H1 (cell line): ENCODE measurements around the gene DHCR7. TPM values are rescaled to one million over a fixed set of nuclear protein-coding genes. Genes with fewer than 3 reads are reported as not detected.

Source experiments
- CTCF ChIA-PET: fragments of 300-600 bp; sonication (Branson Sonifier 250); formaldehyde crosslinking; loops from one replicate; lab custom pipeline; 2021; ENCODE audit not compliant: partially characterized antibody; lab: Charles Lee
- POLR2A ChIA-PET: fragments of 300-600 bp; sonication (Branson Sonifier 250); formaldehyde crosslinking; loops from one replicate; lab custom pipeline; 2021; ENCODE audit warnings: inconsistent platforms; ENCODE audit not compliant: partially characterized antibody; lab: Charles Lee
- DNase-seq, 2 experiments: peaks; one replicate each; pipeline versions ENCODE4 v3.0.0 to v3.0.0-alpha.2; 2010 to 2022; ENCODE audit warnings: low spot score in 2 of 2, low read depth in 1 of 2, mixed read lengths in 1 of 2
- FAIRE-seq: peaks from 2 replicates; lab custom pipeline; 2011; peaks lifted over from hg19 to GRCh38; lab: Jason Lieb, UNC
- H2AFZ ChIP-seq: 2 replicates; pipeline ENCODE4 v1.8.1; 2012; ENCODE audit warnings: low read length, inconsistent platforms
- H2AK5ac ChIP-seq: 2 replicates; pipeline ENCODE4 v1.6.1; 2013; ENCODE audit warnings: low read depth, low read length
- H2BK120ac ChIP-seq: replicated peaks from 2 replicates; pipeline ENCODE3; 2013; ENCODE audit warnings: low read depth, low read length, inconsistent platforms
- H2BK12ac ChIP-seq: 2 replicates; pipeline ENCODE4 v1.6.1; 2013; ENCODE audit warnings: low read depth, low read length
- H2BK15ac ChIP-seq: 2 replicates; pipeline ENCODE4 v1.6.1; 2013; ENCODE audit warnings: low read length
- H2BK20ac ChIP-seq: 2 replicates; pipeline ENCODE4 v1.6.1; 2013; ENCODE audit warnings: low read length
- H2BK5ac ChIP-seq: 2 replicates; pipeline ENCODE4 v1.6.1; 2013; ENCODE audit warnings: low read depth, low read length
- H3K14ac ChIP-seq: 2 replicates; pipeline ENCODE4 v1.6.1; 2013; ENCODE audit warnings: inconsistent platforms; ENCODE audit not compliant: insufficient read length
- H3K18ac ChIP-seq: 2 replicates; pipeline ENCODE4 v1.6.1; 2013; ENCODE audit warnings: low read length; ENCODE audit errors: extremely low read depth
- H3K23ac ChIP-seq: 2 replicates; pipeline ENCODE4 v1.6.1; 2013; ENCODE audit warnings: inconsistent platforms; ENCODE audit not compliant: insufficient read length
- H3K23me2 ChIP-seq: 2 replicates; pipeline ENCODE4 v1.6.1; 2013; ENCODE audit warnings: low read depth, low read length
- H3K27ac ChIP-seq: 2 replicates; pipeline ENCODE4 v1.6.1; 2011; ENCODE audit warnings: low read depth, low read length, inconsistent platforms
- H3K27me3 ChIP-seq, 4 experiments: replicated peaks in 1 of 4; 1 replicate in 1 of 4; 2 replicates in 3 of 4; pipeline versions ENCODE4 v1.6.1 to v1.8.1; 2011 to 2013; ENCODE audit warnings: low read length in 3 of 4, mild to moderate bottlenecking in 3 of 4, inconsistent platforms in 2 of 4, mixed read lengths in 2 of 4, moderate library complexity in 1 of 4; ENCODE audit not compliant: control insufficient read depth in 3 of 4, insufficient read depth in 3 of 4; ENCODE audit errors: extremely low read depth in 1 of 4
- H3K36me3 ChIP-seq, 4 experiments: 2 replicates each; pipeline versions ENCODE4 v1.6.1 to v1.8.1; 2011 to 2013; ENCODE audit warnings: mild to moderate bottlenecking in 4 of 4, low read length in 3 of 4, moderate library complexity in 2 of 4, control low read depth in 1 of 4, inconsistent platforms in 1 of 4; ENCODE audit not compliant: insufficient read depth in 4 of 4, control insufficient read depth in 2 of 4
- H3K4ac ChIP-seq: replicated peaks from 2 replicates; pipeline ENCODE3; 2013; ENCODE audit warnings: low read length, low read depth, mixed read lengths, inconsistent platforms; ENCODE audit not compliant: insufficient read length
- H3K4me1 ChIP-seq, 4 experiments: replicated peaks in 1 of 4; 1 replicate in 1 of 4; 2 replicates in 3 of 4; pipeline versions ENCODE4 v1.6.1 to v1.8.1; 2011 to 2013; ENCODE audit warnings: low read length in 3 of 4, inconsistent platforms in 2 of 4, mixed read lengths in 1 of 4; ENCODE audit not compliant: insufficient read depth in 4 of 4, control insufficient read depth in 3 of 4
- H3K4me2 ChIP-seq, 2 experiments: 2 replicates each; pipeline versions ENCODE4 v1.6.1 to v1.8.1; 2011 to 2013; ENCODE audit warnings: low read depth in 2 of 2, low read length in 2 of 2, control low read depth in 1 of 2, inconsistent platforms in 1 of 2, mild to moderate bottlenecking in 1 of 2; ENCODE audit not compliant: insufficient read depth in 1 of 2
- H3K4me3 ChIP-seq, 4 experiments: fragments of 200-600, 300-600 bp in 1 of 4; sonication (generic), shearing (Covaris generic), sonication (Bioruptor Twin) in 1 of 4; 2 replicates each; pipeline versions ENCODE4 v1.5.1 to v1.8.1; 2011 to 2016; ENCODE audit warnings: low read length in 4 of 4, low read depth in 3 of 4, control low read depth in 2 of 4, inconsistent platforms in 2 of 4, mild to moderate bottlenecking in 2 of 4, mixed read lengths in 1 of 4, moderate library complexity in 1 of 4; ENCODE audit not compliant: insufficient read depth in 2 of 4; ENCODE audit errors: extremely low read depth in 1 of 4
- H3K56ac ChIP-seq: replicated peaks from 2 replicates; pipeline ENCODE3; 2013; ENCODE audit warnings: low read depth, mild to moderate bottlenecking, mixed read lengths, low read length, inconsistent platforms; ENCODE audit not compliant: insufficient read length
- H3K79me1 ChIP-seq: 2 replicates; pipeline ENCODE4 v1.6.1; 2013; ENCODE audit warnings: low read depth, low read length, control low read depth
- H3K79me2 ChIP-seq, 2 experiments: 2 replicates each; pipeline versions ENCODE4 v1.6.1 to v1.8.1; 2012 to 2013; ENCODE audit warnings: low read length in 2 of 2, mild to moderate bottlenecking in 2 of 2, inconsistent platforms in 1 of 2; ENCODE audit not compliant: insufficient read depth in 2 of 2, control insufficient read depth in 1 of 2
- H3K9ac ChIP-seq, 4 experiments: replicated peaks in 1 of 4; 1 replicate in 1 of 4; 2 replicates in 3 of 4; pipeline versions ENCODE4 v1.6.1 to v1.8.1; 2011 to 2013; ENCODE audit warnings: low read depth in 3 of 4, low read length in 3 of 4, control low read depth in 2 of 4, mild to moderate bottlenecking in 2 of 4, moderate library complexity in 2 of 4, inconsistent platforms in 1 of 4; ENCODE audit errors: extremely low read depth in 1 of 4
- H3K9me3 ChIP-seq, 2 experiments: 2 replicates each; pipeline versions ENCODE4 v1.6.1 to v1.8.1; 2012 to 2013; ENCODE audit warnings: mild to moderate bottlenecking in 2 of 2, moderate library complexity in 2 of 2, control low read depth in 1 of 2, inconsistent platforms in 1 of 2, low read depth in 1 of 2, low read length in 1 of 2, mixed read lengths in 1 of 2; ENCODE audit not compliant: insufficient read depth in 2 of 2
- H4K20me1 ChIP-seq, 2 experiments: replicated peaks in 1 of 2; 2 replicates each; pipeline versions ENCODE3 to v1.8.1; 2011 to 2013; ENCODE audit warnings: inconsistent platforms in 2 of 2, low read length in 2 of 2, mild to moderate bottlenecking in 1 of 2; ENCODE audit not compliant: insufficient read depth in 2 of 2, control insufficient read depth in 1 of 2
- H4K5ac ChIP-seq: 2 replicates; pipeline ENCODE4 v1.6.1; 2013; ENCODE audit warnings: low read length, low read depth, mixed read lengths, inconsistent platforms; ENCODE audit not compliant: insufficient read length
- H4K8ac ChIP-seq: 2 replicates; pipeline ENCODE4 v1.8.0; 2013; ENCODE audit warnings: mild to moderate bottlenecking, moderate library complexity, low read length, inconsistent platforms; ENCODE audit not compliant: insufficient read depth; ENCODE audit errors: extremely low read depth
- H4K91ac ChIP-seq: replicated peaks from 2 replicates; pipeline ENCODE3; 2013; ENCODE audit warnings: low read length, mixed read lengths, inconsistent platforms; ENCODE audit not compliant: insufficient read length
- ATF3 ChIP-seq: IDR thresholded peaks from 2 replicates; pipeline ENCODE4 v1.6.1; 2011; ENCODE audit warnings: low read depth, mild to moderate bottlenecking, low read length; ENCODE audit not compliant: insufficient read depth
- BACH1 ChIP-seq: IDR thresholded peaks from 2 replicates; pipeline ENCODE4 v1.6.1; 2012; ENCODE audit warnings: low read length, improper control_type of control experiment
- EZH2 ChIP-seq: fragments of 200-600 bp; sonication (generic); IDR thresholded peaks from 2 replicates; pipeline ENCODE4 v1.7.1; 2012; ENCODE audit warnings: low read depth, mild to moderate bottlenecking, moderate library complexity, low read length, inconsistent platforms; ENCODE audit not compliant: severe bottlenecking
- GABPA ChIP-seq: IDR thresholded peaks from 2 replicates; pipeline ENCODE4 v1.6.1; 2011; ENCODE audit warnings: mild to moderate bottlenecking, low read length, moderate library complexity, borderline replicate concordance; ENCODE audit not compliant: insufficient read depth
- HDAC6 ChIP-seq: IDR thresholded peaks from one replicate; pipeline ENCODE4 v1.7.1; 2012; ENCODE audit warnings: low read depth, mild to moderate bottlenecking, inconsistent platforms, low read length, moderate library complexity
- JUN ChIP-seq: IDR thresholded peaks from 2 replicates; pipeline ENCODE4 v1.6.1; 2011; ENCODE audit warnings: low read depth, mild to moderate bottlenecking, improper control_type of control experiment, low read length
- KDM1A ChIP-seq: fragments of 200-600, 300-600 bp; sonication (generic); IDR thresholded peaks from 2 replicates; pipeline ENCODE4 v1.7.1; 2016; ENCODE audit warnings: mild to moderate bottlenecking, low read length, borderline replicate concordance
- KDM5A ChIP-seq: fragments of 200-600 bp; IDR thresholded peaks from 2 replicates; pipeline ENCODE4 v1.7.1; 2012; ENCODE audit warnings: mild to moderate bottlenecking, low read length, inconsistent platforms, mixed read lengths
- NRF1 ChIP-seq: IDR thresholded peaks from 2 replicates; pipeline ENCODE4 v1.6.1; 2011; ENCODE audit warnings: mild to moderate bottlenecking, low read depth, low read length, improper control_type of control experiment
- TAF1 ChIP-seq: IDR thresholded peaks from 2 replicates; pipeline ENCODE4 v1.6.1; 2011; ENCODE audit warnings: mild to moderate bottlenecking, low read depth, low read length
- WGBS, 2 experiments: shearing (Covaris generic) in 1 of 2; methylation state at CpG; one replicate each; pipeline versions ENCODE4 v1.1.6 to v1.1.7; 2013 to 2015; ENCODE audit warnings: low lambda C conversion rate in 2 of 2, mixed read lengths in 2 of 2, inconsistent platforms in 1 of 2, low coverage in 1 of 2, missing lambda C conversion rate in 1 of 2; ENCODE audit not compliant: insufficient replicate concordance in 2 of 2, insufficient coverage in 1 of 2, insufficient read length in 1 of 2; ENCODE audit errors: extremely low coverage in 1 of 2, missing lambda C conversion rate in 1 of 2; 5-methylcytosine and 5-hydroxymethylcytosine counted together
- polyA plus RNA-seq, 7 experiments: library from polyadenylated mRNA; depleted of rRNA in 3 of 7; stranded (reverse) in 5 of 7; unstranded in 2 of 7; fragments of >200 nt in 5 of 7; fragments of 200-250 nt in 2 of 7; gene quantifications; 1 replicate in 5 of 7; 2 replicates in 1 of 7; 4 replicates in 1 of 7; pipeline versions ENCODE4 v1.2.1 to v1.2.3, GENCODE V29; 2011 to 2013; ENCODE audit warnings: missing spikeins in 2 of 7, mixed read lengths in 2 of 7
- total RNA-seq: library from RNA; stranded (reverse); fragmentation: NEBNext Ultra II Directional; extraction: Animal tissue kit (Norgen Biotek cat#: 25700); gene quantifications from 2 replicates; pipeline ENCODE4 v1.2.1, GENCODE V29; 2021

The DHCR7 gene
- total and polyA plus RNA-seq, 2 of the 8 experiments (the other 6 are each of a cell fraction or from before 2014, with no cell fraction given): 144 to 157 TPM

- H3K9ac ChIP-seq: no peak overlapping the region
- H3K14ac ChIP-seq: no peak overlapping the region
- WGBS, 2 experiments: 77% methylated on average over 7 of the region's 7 CpGs; no CpG with 5 or more reads in 1 of the 2 experiments
- H3K36me3 ChIP-seq: no peaks in the 10 kb centered on the region
- H2AK5ac ChIP-seq: no peak overlapping the region
- H3K56ac ChIP-seq: no peak overlapping the region
- no peak overlapping the region for H2BK12ac ChIP-seq
- no peak for DNase-seq
- H4K20me1 ChIP-seq: peaks cover 1% of the 10 kb centered on the region in 2 experiments
- H3K23me2 ChIP-seq: peaks cover 7% of the 10 kb centered on the region; the same call in 1 of the 2 replicates
- CTCF ChIA-PET: interaction anchor here (1.1 to 1.2 kb wide), 2 partner anchors 9 to 235 kb away, joined by 3 read pairs; no protein-coding TSS in a partner anchor
- no peak overlapping the region for H2BK20ac ChIP-seq
- H3K4ac ChIP-seq: no peak overlapping the region
- no peak overlapping the region for H3K18ac ChIP-seq
- no peaks in the 10 kb centered on the region for H3K9me3 ChIP-seq
- H3K79me2 ChIP-seq: no peaks in the 10 kb centered on the region
- H2AFZ ChIP-seq: no peak overlapping the region
- TF ChIP-seq JUN: no peak
- no peak for TF ChIP-seq TAF1
- no peak for TF ChIP-seq ATF3
- TF ChIP-seq NRF1: no peak
- TF ChIP-seq HDAC6: no peak
- TF ChIP-seq KDM1A: no peak
- no peak for TF ChIP-seq KDM5A
- TF ChIP-seq EZH2: no peak
- TF ChIP-seq BACH1: no peak
- no peak for TF ChIP-seq GABPA
- TF ChIP-seq, all 59 proteins: peak for 0
- Histone ChIP-seq H3K23ac (no peak overlapping the region), H3K27ac (no peak overlapping the region), H2BK15ac (no peak overlapping the region), H3K79me1 (no peaks in the 10 kb centered on the region), H3K4me1 (no peaks in the 10 kb centered on the region), H2BK5ac (no peak overlapping the region), H4K5ac (no peak overlapping the region), H2BK120ac (no peak overlapping the region), H3K4me3 (no peak overlapping the region), H3K4me2 (no peak overlapping the region), H4K8ac (no peak overlapping the region), H4K91ac (no peak overlapping the region), H3K27me3 (peaks cover 0 to 2% (median 0%) of the 10 kb centered on the region in 4 experiments; a peak in 1 of 7 replicates)
- FAIRE-seq: no peak
- POLR2A ChIA-PET: no interaction called here
These were observed 37.7 kb downstream of the DHCR7 start for GRCh38 chr11:71410363-71410966.
